Measurements from ENCODE around the gene TMEM132A.
A peak's percentile ranks its signal among the peaks of the same experiment; 100 is the strongest.

- peak; percentile 73 for TF ChIP-seq EZH2 (IDR thresholded peaks at IDR 0.05; ENCODE audit: low read length, missing control alignments)
- TF ChIP-seq, protein P1, sequence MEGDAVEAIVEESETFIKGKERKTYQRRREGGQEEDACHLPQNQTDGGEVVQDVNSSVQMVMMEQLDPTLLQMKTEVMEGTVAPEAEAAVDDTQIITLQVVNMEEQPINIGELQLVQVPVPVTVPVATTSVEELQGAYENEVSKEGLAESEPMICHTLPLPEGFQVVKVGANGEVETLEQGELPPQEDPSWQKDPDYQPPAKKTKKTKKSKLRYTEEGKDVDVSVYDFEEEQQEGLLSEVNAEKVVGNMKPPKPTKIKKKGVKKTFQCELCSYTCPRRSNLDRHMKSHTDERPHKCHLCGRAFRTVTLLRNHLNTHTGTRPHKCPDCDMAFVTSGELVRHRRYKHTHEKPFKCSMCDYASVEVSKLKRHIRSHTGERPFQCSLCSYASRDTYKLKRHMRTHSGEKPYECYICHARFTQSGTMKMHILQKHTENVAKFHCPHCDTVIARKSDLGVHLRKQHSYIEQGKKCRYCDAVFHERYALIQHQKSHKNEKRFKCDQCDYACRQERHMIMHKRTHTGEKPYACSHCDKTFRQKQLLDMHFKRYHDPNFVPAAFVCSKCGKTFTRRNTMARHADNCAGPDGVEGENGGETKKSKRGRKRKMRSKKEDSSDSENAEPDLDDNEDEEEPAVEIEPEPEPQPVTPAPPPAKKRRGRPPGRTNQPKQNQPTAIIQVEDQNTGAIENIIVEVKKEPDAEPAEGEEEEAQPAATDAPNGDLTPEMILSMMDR (conservative IDR thresholded peaks at IDR 0.05 in 1 of 2, IDR thresholded peaks at IDR 0.05 in 1 of 2; ENCODE audit: low read depth in 1 of 2, low read length in 2 of 2): no peak
These were observed 920 bp downstream of the TMEM132A start for GRCh38 chr11:60924906-60925853.
